NCI-H1105 treated with DMSO at 0.1 percent for 48 hours (cell line): Measurements from ENCODE around the gene BMERB1.

Experiments
- DNase-seq: peaks from one replicate; lab custom pipeline; 2025; lab: John Stamatoyannopoulos, UW

Gene BMERB1

GRCh38 chr16:15613676-15614075 lies 179.3 kb downstream of the BMERB1 start:
- DNase-seq = no peak

GRCh38 chr16:15616012-15616411 lies 181.6 kb downstream of the BMERB1 start:
- DNase-seq = no peak

GRCh38 chr16:15616475-15617165 lies 182.2 kb downstream of the BMERB1 start:
- DNase-seq = no peak

- DNase-seq = no peak
Observed at GRCh38 chr16:15617901-15618300, 183.5 kb downstream of the BMERB1 start.

GRCh38 chr16:15618392-15618791 lies 184.0 kb downstream of the BMERB1 start:
- DNase-seq = no peak

- no peak for DNase-seq
Observed at GRCh38 chr16:15620611-15621195, 186.3 kb downstream of the BMERB1 start.

- no peak for DNase-seq
Observed at GRCh38 chr16:15621456-15621855, 187.1 kb downstream of the BMERB1 start.

GRCh38 chr16:15621889-15622288 lies 187.5 kb downstream of the BMERB1 start:
- DNase-seq = no peak

- no peak for DNase-seq
Observed at GRCh38 chr16:15631730-15632409, 197.5 kb downstream of the BMERB1 start.

- no peak for DNase-seq
Observed at GRCh38 chr16:15635926-15636325, 201.5 kb downstream of the BMERB1 start.

- no peak for DNase-seq
Observed at GRCh38 chr16:15636392-15636873, 202.0 kb downstream of the BMERB1 start.
